ENCODE results near the gene OGDH. TPM values are rescaled to one million over a fixed set of nuclear protein-coding genes. Genes with fewer than 3 reads are reported as not detected.

Gene OGDH
- total and polyA plus RNA-seq, 10 of the 15 experiments (the other 5 are each of a cell fraction or from before 2014, with no cell fraction given) = 4.1 to 103 (median 48.4) TPM

DNA sequence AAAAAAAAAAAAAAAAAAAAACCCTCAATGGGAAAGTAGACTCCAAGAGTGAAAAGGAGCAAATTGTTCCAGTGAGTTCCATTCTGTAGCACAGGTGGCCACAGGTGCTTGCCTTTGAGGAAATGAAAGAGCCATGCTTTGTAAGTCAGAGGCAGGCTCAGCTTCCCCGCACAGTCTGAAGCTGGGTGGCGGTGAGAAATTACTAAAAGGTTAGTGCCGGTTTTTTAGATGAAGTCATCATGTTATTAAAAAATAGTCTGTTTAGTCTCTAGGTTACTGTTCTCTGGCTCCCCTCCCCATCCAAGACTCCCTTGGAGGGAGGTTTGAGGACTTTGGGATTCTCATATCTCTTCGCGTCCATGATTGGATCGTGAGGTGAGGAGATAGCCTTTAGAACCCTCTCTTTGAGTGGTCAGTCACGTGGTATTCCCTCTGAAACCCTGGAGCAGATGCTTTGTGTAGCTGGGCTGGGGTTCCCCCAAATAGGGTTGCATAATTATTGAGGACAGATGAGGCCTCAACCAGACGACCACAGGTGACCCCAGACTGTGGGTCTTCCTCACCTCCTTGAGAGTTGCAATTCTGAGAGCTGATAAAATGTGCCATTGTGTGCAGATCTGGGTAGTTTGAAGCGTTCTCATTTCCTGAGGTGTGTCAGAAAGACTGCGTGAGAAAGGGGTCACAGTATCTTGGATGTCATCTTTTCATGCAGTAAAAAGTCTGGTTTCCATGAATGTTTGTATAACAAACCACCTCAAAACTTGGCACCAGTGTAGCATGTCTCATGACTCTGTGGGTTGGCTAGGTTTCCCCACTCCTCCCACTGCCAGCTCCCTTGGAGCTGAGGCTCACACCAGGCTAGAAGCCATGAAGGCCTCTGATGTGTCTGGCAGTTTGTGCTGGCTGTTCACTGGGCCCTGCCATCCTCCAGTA, 27.1 kb downstream of the OGDH start (continued):
- TF ChIP-seq, protein P1, sequence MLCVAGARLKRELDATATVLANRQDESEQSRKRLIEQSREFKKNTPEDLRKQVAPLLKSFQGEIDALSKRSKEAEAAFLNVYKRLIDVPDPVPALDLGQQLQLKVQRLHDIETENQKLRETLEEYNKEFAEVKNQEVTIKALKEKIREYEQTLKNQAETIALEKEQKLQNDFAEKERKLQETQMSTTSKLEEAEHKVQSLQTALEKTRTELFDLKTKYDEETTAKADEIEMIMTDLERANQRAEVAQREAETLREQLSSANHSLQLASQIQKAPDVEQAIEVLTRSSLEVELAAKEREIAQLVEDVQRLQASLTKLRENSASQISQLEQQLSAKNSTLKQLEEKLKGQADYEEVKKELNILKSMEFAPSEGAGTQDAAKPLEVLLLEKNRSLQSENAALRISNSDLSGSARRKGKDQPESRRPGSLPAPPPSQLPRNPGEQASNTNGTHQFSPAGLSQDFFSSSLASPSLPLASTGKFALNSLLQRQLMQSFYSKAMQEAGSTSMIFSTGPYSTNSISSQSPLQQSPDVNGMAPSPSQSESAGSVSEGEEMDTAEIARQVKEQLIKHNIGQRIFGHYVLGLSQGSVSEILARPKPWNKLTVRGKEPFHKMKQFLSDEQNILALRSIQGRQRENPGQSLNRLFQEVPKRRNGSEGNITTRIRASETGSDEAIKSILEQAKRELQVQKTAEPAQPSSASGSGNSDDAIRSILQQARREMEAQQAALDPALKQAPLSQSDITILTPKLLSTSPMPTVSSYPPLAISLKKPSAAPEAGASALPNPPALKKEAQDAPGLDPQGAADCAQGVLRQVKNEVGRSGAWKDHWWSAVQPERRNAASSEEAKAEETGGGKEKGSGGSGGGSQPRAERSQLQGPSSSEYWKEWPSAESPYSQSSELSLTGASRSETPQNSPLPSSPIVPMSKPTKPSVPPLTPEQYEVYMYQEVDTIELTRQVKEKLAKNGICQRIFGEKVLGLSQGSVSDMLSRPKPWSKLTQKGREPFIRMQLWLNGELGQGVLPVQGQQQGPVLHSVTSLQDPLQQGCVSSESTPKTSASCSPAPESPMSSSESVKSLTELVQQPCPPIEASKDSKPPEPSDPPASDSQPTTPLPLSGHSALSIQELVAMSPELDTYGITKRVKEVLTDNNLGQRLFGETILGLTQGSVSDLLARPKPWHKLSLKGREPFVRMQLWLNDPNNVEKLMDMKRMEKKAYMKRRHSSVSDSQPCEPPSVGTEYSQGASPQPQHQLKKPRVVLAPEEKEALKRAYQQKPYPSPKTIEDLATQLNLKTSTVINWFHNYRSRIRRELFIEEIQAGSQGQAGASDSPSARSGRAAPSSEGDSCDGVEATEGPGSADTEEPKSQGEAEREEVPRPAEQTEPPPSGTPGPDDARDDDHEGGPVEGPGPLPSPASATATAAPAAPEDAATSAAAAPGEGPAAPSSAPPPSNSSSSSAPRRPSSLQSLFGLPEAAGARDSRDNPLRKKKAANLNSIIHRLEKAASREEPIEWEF (IDR thresholded peaks at IDR 0.05; ENCODE audit: insufficient replicate concordance, low read depth, low read length) = no peak
- TF ChIP-seq CEBPB (IDR thresholded peaks at IDR 0.05; ENCODE audit: borderline replicate concordance in 1 of 2, low read depth in 2 of 2, low read length in 2 of 2) = peak; percentile 37 to 74; a peak in 2 of 4 replicates
- peak; percentile 41; the same call in 1 of the 2 replicates for TF ChIP-seq CREM (IDR thresholded peaks at IDR 0.05; ENCODE audit: low read depth)
- no peak for TF ChIP-seq PAX8 (IDR thresholded peaks at IDR 0.05)
- TF ChIP-seq, protein P2, sequence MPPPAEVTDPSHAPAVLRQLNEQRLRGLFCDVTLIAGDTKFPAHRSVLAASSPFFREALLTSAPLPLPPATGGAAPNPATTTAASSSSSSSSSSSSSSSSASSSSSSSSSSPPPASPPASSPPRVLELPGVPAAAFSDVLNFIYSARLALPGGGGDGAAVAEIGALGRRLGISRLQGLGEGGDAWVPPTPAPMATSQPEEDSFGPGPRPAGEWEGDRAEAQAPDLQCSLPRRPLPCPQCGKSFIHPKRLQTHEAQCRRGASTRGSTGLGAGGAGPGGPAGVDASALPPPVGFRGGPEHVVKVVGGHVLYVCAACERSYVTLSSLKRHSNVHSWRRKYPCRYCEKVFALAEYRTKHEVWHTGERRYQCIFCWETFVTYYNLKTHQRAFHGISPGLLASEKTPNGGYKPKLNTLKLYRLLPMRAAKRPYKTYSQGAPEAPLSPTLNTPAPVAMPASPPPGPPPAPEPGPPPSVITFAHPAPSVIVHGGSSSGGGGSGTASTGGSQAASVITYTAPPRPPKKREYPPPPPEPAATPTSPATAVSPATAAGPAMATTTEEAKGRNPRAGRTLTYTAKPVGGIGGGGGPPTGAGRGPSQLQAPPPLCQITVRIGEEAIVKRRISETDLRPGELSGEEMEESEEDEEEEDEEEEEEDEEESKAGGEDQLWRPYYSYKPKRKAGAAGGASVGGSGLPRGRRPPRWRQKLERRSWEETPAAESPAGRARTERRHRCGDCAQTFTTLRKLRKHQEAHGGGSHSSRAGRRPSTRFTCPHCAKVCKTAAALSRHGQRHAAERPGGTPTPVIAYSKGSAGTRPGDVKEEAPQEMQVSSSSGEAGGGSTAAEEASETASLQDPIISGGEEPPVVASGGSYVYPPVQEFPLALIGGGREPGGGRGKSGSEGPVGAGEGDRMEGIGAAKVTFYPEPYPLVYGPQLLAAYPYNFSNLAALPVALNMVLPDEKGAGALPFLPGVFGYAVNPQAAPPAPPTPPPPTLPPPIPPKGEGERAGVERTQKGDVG (CRISPR knock-in tag; IDR thresholded peaks at IDR 0.05) = no peak
- no peak for TF ChIP-seq YBX1 (IDR thresholded peaks at IDR 0.05)
- peak; percentile 96 for TF ChIP-seq TCF3 (IDR thresholded peaks at IDR 0.05; ENCODE audit: borderline replicate concordance, insufficient read depth, low read depth, low read length)
- no peak for TF ChIP-seq SUZ12 (IDR thresholded peaks at IDR 0.05; ENCODE audit: unreplicated experiment)
- peak; percentile 93 for TF ChIP-seq NFIC (IDR thresholded peaks at IDR 0.05; ENCODE audit: low read depth, low read length)
- no peak for TF ChIP-seq NR2C1 (IDR thresholded peaks at IDR 0.05)
- TF ChIP-seq, protein P3, sequence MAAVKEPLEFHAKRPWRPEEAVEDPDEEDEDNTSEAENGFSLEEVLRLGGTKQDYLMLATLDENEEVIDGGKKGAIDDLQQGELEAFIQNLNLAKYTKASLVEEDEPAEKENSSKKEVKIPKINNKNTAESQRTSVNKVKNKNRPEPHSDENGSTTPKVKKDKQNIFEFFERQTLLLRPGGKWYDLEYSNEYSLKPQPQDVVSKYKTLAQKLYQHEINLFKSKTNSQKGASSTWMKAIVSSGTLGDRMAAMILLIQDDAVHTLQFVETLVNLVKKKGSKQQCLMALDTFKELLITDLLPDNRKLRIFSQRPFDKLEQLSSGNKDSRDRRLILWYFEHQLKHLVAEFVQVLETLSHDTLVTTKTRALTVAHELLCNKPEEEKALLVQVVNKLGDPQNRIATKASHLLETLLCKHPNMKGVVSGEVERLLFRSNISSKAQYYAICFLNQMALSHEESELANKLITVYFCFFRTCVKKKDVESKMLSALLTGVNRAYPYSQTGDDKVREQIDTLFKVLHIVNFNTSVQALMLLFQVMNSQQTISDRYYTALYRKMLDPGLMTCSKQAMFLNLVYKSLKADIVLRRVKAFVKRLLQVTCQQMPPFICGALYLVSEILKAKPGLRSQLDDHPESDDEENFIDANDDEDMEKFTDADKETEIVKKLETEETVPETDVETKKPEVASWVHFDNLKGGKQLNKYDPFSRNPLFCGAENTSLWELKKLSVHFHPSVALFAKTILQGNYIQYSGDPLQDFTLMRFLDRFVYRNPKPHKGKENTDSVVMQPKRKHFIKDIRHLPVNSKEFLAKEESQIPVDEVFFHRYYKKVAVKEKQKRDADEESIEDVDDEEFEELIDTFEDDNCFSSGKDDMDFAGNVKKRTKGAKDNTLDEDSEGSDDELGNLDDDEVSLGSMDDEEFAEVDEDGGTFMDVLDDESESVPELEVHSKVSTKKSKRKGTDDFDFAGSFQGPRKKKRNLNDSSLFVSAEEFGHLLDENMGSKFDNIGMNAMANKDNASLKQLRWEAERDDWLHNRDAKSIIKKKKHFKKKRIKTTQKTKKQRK (IDR thresholded peaks at IDR 0.05; ENCODE audit: low read depth, low read length) = no peak
- peak; percentile 69; the same call in 1 of the 2 replicates for TF ChIP-seq DPF2 (IDR thresholded peaks at IDR 0.05)
- no peak for TF ChIP-seq BRCA1 (IDR thresholded peaks at IDR 0.05; ENCODE audit: low read depth, low read length)
- TF ChIP-seq, protein P4, sequence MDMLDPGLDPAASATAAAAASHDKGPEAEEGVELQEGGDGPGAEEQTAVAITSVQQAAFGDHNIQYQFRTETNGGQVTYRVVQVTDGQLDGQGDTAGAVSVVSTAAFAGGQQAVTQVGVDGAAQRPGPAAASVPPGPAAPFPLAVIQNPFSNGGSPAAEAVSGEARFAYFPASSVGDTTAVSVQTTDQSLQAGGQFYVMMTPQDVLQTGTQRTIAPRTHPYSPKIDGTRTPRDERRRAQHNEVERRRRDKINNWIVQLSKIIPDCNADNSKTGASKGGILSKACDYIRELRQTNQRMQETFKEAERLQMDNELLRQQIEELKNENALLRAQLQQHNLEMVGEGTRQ (IDR thresholded peaks at IDR 0.05; ENCODE audit: borderline replicate concordance, low read depth, low read length) = peak; percentile 54; the same call in 1 of the 2 replicates
- TF ChIP-seq FOS (IDR thresholded peaks at IDR 0.05; ENCODE audit: borderline replicate concordance, extremely low read depth, insufficient read length) = no peak
- TF ChIP-seq ATF7 (IDR thresholded peaks at IDR 0.05; ENCODE audit: low read depth) = peak; percentile 94
